Lung (tissue), 12 donors: ENCODE data around the gene SCRN2. TPM values are rescaled to one million over a fixed set of nuclear protein-coding genes. Genes with fewer than 3 reads are reported as not detected.

Source experiments
- ATAC-seq: fragments of 200-7000 bp; cut with Tn5 transposase; one replicate; pipeline ENCODE4 v1.9.1; 2020; ENCODE audit warnings: moderate number of reproducible peaks; ENCODE audit not compliant: insufficient read depth, low FRiP score
- DNase-seq, 3 donors: peaks; one replicate each; pipeline ENCODE4 v3.0.0-alpha.2; 2013 to 2017
- H3K27ac ChIP-seq, 2 donors: one replicate each; pipeline ENCODE4 v1.5.1; 2013; ENCODE audit warnings: mild to moderate bottlenecking in 2 of 2, moderate library complexity in 2 of 2, control low read depth in 1 of 2, inconsistent platforms in 1 of 2, low read depth in 1 of 2, low read length in 1 of 2
- H3K27me3 ChIP-seq, 3 donors: one replicate each; pipeline ENCODE4 v1.5.1; 2013; ENCODE audit warnings: low read length in 2 of 3; ENCODE audit not compliant: control insufficient read depth in 3 of 3, insufficient read depth in 3 of 3
- H3K36me3 ChIP-seq, 4 donors: one replicate each; pipeline ENCODE4 v1.5.1; 2013; ENCODE audit warnings: low read length in 4 of 4, mild to moderate bottlenecking in 1 of 4, moderate library complexity in 1 of 4; ENCODE audit not compliant: control insufficient read depth in 4 of 4, insufficient read depth in 4 of 4
- H3K4me1 ChIP-seq, 5 donors: one replicate each; pipeline ENCODE4 v1.5.1; 2013; ENCODE audit warnings: low read length in 5 of 5, mild to moderate bottlenecking in 2 of 5, moderate library complexity in 1 of 5; ENCODE audit not compliant: control insufficient read depth in 5 of 5, insufficient read depth in 5 of 5
- H3K4me3 ChIP-seq: one replicate; pipeline ENCODE4 v1.5.1; 2013; ENCODE audit warnings: mild to moderate bottlenecking, control low read depth, moderate library complexity
- H3K9ac ChIP-seq, 2 donors: one replicate each; pipeline ENCODE4 v1.5.1; 2013; ENCODE audit warnings: low read length in 2 of 2, control low read depth in 1 of 2; ENCODE audit not compliant: insufficient read depth in 1 of 2
- H3K9me3 ChIP-seq, 4 donors: one replicate each; pipeline ENCODE4 v1.5.1; 2013; ENCODE audit warnings: low read length in 3 of 4, mild to moderate bottlenecking in 1 of 4, moderate library complexity in 1 of 4; ENCODE audit not compliant: control insufficient read depth in 4 of 4, insufficient read depth in 3 of 4
- CTCF ChIP-seq: IDR thresholded peaks from 2 replicates; pipeline ENCODE4 v1.5.1; 2012; ENCODE audit warnings: mild to moderate bottlenecking; ENCODE audit errors: control extremely low read depth, extremely low read depth
- WGBS, 2 donors: extraction: QIAGEN DNeasy Blood & Tissue Kit; methylation state at CpG; one replicate each; pipeline ENCODE4 v1.1.7; 2013; 5-methylcytosine and 5-hydroxymethylcytosine counted together
- polyA plus RNA-seq, 2 donors: library from polyadenylated mRNA; stranded (reverse); fragments of 200-250 nt; gene quantifications; one replicate each; pipeline ENCODE4 v1.2.1, GENCODE V29; 2013
- total RNA-seq, 2 donors: library from RNA; depleted of rRNA in 1 of 2; stranded (reverse); fragments of >200 nt in 1 of 2; gene quantifications; one replicate each; pipeline ENCODE4 v1.2.1, GENCODE V29; 2014 to 2021
- donor health status: control.
- donor health status: control.
- donor health status: Bipolar disorder and iron deficiency.
- donor health status: healthy.
- donor health status: DM: yes; HTN: yes; CAD: no.

The SCRN2 gene
- total and polyA plus RNA-seq, 4 donors, result 22.8 to 61.7 (median 32.2) TPM

GRCh38 chr17:47819475-47819874 is 21.6 kb downstream of the SCRN2 start:
- H3K4me3 ChIP-seq, result no peak overlapping the region
- no peaks in the 10 kb centered on the region for H3K9me3 ChIP-seq
- no peaks in the 10 kb centered on the region for H3K27me3 ChIP-seq
- ATAC-seq (no peak), DNase-seq (no peak)
- no peak for TF ChIP-seq CTCF
- peaks cover 5 to 56% (median 14%) of the 10 kb centered on the region in 4 donors for H3K36me3 ChIP-seq
- WGBS, 2 donors, result 69 to 72% methylated on average over 10 of the region's 10 CpGs
- H3K4me1 ChIP-seq, result peaks cover 2 to 20% (median 7%) of the 10 kb centered on the region in 5 donors
- no peak overlapping the region for H3K9ac ChIP-seq
- peak overlapping the region in 1 of 2 donors; percentile 28 for H3K27ac ChIP-seq

DNA sequence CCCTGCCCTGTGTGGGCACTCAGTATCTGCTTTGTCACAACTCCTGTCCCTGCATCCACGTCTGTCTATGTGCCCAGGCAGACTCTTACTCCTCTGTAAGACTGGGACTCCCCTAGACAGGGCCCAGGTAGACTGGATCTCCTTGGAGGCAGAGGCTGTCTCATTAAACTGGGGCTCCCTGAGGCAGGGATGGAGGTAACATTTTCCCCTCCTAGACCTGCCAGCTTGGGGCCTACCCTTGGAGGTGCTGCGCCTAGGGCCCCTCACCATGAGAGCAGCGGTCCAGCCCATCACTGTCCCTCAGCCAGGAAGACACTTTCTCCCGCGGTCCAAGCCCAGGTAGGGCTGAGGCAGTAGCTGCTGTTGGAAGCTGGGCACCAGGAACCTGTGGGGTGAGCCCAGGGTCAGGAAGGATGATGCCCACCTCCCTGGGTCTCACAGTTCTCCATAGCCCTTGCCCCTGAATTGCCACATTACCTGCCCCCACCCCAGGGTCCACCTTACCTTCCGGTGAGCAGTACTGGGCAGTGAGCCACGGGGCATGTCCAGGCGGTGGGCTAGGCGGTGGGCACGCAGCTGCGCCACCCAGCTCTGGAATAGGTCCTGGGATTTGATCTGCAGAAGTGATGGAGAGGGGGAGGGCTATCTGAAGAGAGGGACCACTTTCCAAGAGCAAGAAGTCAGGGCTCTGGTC is 22.9 kb downstream of the SCRN2 start:
- WGBS, 2 donors, result 95 to 99% methylated on average over 11 of the region's 11 CpGs
- no peak overlapping the region for H3K4me3 ChIP-seq
- H3K9ac ChIP-seq, result no peak overlapping the region
- no peak for TF ChIP-seq CTCF
- peaks cover 2 to 20% (median 7%) of the 10 kb centered on the region in 5 donors for H3K4me1 ChIP-seq
- no peaks in the 10 kb centered on the region for H3K9me3 ChIP-seq
- no peak for ATAC-seq
- H3K27ac ChIP-seq, result no peak overlapping the region
- H3K36me3 ChIP-seq, result peaks cover 0 to 58% (median 10%) of the 10 kb centered on the region in 4 donors
- no peak for DNase-seq
- no peaks in the 10 kb centered on the region for H3K27me3 ChIP-seq

DNA sequence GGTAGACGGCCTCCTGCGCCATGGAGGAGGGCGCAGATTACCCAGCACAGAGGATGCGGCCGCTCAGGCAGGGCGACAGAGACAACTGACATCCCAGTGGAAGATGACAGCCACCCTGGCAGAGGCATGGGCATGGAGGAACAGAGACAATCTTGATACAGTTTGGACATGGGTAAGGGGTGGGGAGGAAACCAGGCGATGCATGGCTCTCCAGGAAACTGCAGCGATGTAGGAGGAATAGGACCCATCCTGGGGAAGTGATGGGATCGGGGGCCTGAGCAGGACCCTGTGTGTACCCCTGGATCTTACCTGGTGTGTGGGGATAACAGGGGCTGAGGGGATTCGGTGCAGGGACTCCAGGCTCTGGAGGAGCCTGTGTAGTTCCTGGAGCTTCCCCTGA is 24.1 kb downstream of the SCRN2 start:
- WGBS, 2 donors, result 98% methylated on average over 10 of the region's 10 CpGs
- H3K36me3 ChIP-seq, result peaks cover 0 to 67% (median 14%) of the 10 kb centered on the region in 4 donors

More for the DNA sequence above, 24.1 kb downstream of the SCRN2 start:
- H3K4me1 ChIP-seq, result peaks cover 0 to 16% (median 4%) of the 10 kb centered on the region in 5 donors
- H3K27ac ChIP-seq, result no peak overlapping the region
- no peaks in the 10 kb centered on the region for H3K9me3 ChIP-seq
- ATAC-seq (no peak), DNase-seq (no peak)
- H3K4me3 ChIP-seq, result no peak overlapping the region
- no peak overlapping the region for H3K9ac ChIP-seq
- no peak for TF ChIP-seq CTCF
- H3K27me3 ChIP-seq, result no peaks in the 10 kb centered on the region
